Body of pancreas (tissue), 4 donors: ENCODE data around the gene LRRC28. TPM values are rescaled to one million over a fixed set of nuclear protein-coding genes. Genes with fewer than 3 reads are reported as not detected.
A peak's percentile ranks its signal among the peaks of the same experiment; 100 is the strongest.

Experiments
- ATAC-seq: fragments of 150-250 bp; one replicate; pipeline ENCODE4 v1.9.1; 2016
- DNase-seq, 4 donors: peaks; one replicate each; pipeline ENCODE4 v3.0.0-alpha.2; 2019
- H3K27ac ChIP-seq, 4 donors: fragments of 200-600 bp; sonication (generic); 1 replicate in 3 of 4; 2 replicates in 1 of 4; pipeline versions ENCODE4 v1.5.1 to v1.6.1; 2016 to 2019; ENCODE audit warnings: mild to moderate bottlenecking in 1 of 4, mixed read lengths in 1 of 4, moderate library complexity in 1 of 4
- H3K27me3 ChIP-seq, 2 donors: fragments of 200-600 bp; sonication (generic); one replicate each; pipeline ENCODE4 v1.6.0; 2016; ENCODE audit warnings: mild to moderate bottlenecking in 1 of 2
- H3K36me3 ChIP-seq, 2 donors: fragments of 200-600 bp; sonication (generic); replicated peaks in 1 of 2; 2 replicates each; pipeline ENCODE4 v1.5.1; 2016; ENCODE audit warnings: low read depth in 2 of 2; ENCODE audit not compliant: insufficient read depth in 1 of 2
- H3K4me1 ChIP-seq: fragments of 200-600 bp; sonication (generic); one replicate; pipeline ENCODE4 v1.6.0; 2016
- H3K4me3 ChIP-seq, 2 donors: fragments of 200-600 bp; sonication (generic); 1 replicate in 1 of 2; 2 replicates in 1 of 2; pipeline ENCODE4 v1.5.1; 2016 to 2019
- H3K9me3 ChIP-seq, 3 donors: fragments of 200-600 bp; sonication (generic); 1 replicate in 2 of 3; 2 replicates in 1 of 3; pipeline ENCODE4 v1.5.1; 2016
- CTCF ChIP-seq, 7 experiments: fragments of 450-650 bp in 4 of 7; fragments of 200-600 bp in 3 of 7; sonication (generic) in 3 of 7; IDR thresholded peaks; one replicate each; pipeline ENCODE4 v1.5.1; 2016 to 2019; ENCODE audit warnings: antibody characterized with exemption in 7 of 7
- POLR2A ChIP-seq, 3 donors: fragments of 450-650 bp; IDR thresholded peaks; one replicate each; pipeline ENCODE4 v1.6.1; 2016; ENCODE audit warnings: antibody characterized with exemption in 3 of 3, mild to moderate bottlenecking in 2 of 3
- whole genome bisulfite sequencing, 2 donors: methylation state at CpG; one replicate each; pipeline ENCODE4 v1.1.5; 2017; 5-methylcytosine and 5-hydroxymethylcytosine counted together
- intact Hi-C: fragments of 100-400 bp; cut with DNase I; formaldehyde crosslinking; loops from one replicate; pipeline ENCODE4 v1.15.1; 2023
- total RNA-seq, 2 donors: library from RNA; depleted of rRNA; stranded (reverse); fragments of >200 nt; gene quantifications; one replicate each; pipeline ENCODE4 v1.1.0, GENCODE V29; 2016

LRRC28 gene
- total RNA-seq, 2 donors from 2014 or later, result 13.0 to 59.3 TPM

GRCh38 chr15:99408236-99409096 lies 157.2 kb downstream of the LRRC28 start:
- no peak for TF ChIP-seq CTCF (IDR thresholded peaks at IDR 0.05)
- no peak for TF ChIP-seq POLR2A (IDR thresholded peaks at IDR 0.05)
- peak in 1 of 4 donors; percentile 16 for DNase-seq
- Histone ChIP-seq H3K9me3 (no peaks in the 10 kb centered on the region), H3K27me3 (no peaks in the 10 kb centered on the region), H3K36me3 (no peaks in the 10 kb centered on the region), H3K4me3 (no peak overlapping the region), H3K4me1 (peaks cover 8% of the 10 kb centered on the region), H3K27ac (no peak overlapping the region)
- intact Hi-C loops, result no loop called here
- WGBS, 2 donors, result 56 to 63% methylated on average over 12 of the region's 12 CpGs
- ATAC-seq, result peak; percentile 12

GRCh38 chr15:99409097-99409473 lies 157.8 kb downstream of the LRRC28 start:
- ATAC-seq (peak; percentile 59), DNase-seq (peak in 3 of 4 donors; percentile 46 to 69 (median 50))
- Histone ChIP-seq H3K9me3 (no peaks in the 10 kb centered on the region), H3K27me3 (no peaks in the 10 kb centered on the region), H3K36me3 (no peaks in the 10 kb centered on the region), H3K4me3 (no peak overlapping the region), H3K27ac (no peak overlapping the region), H3K4me1 (peaks cover 8% of the 10 kb centered on the region)
- intact Hi-C loops, result no loop called here
- TF ChIP-seq CTCF (IDR thresholded peaks at IDR 0.05) (peak in 4 of 7 experiments; percentile 33 to 55 (median 39)), POLR2A (IDR thresholded peaks at IDR 0.05) (no peak)
- WGBS, 2 donors, result 16 to 25% methylated on average over 10 of the region's 10 CpGs

- ATAC-seq (no peak), DNase-seq (no peak)
- H3K4me3 ChIP-seq, result no peak overlapping the region
- H3K9me3 ChIP-seq, result no peaks in the 10 kb centered on the region
- 88 to 96% methylated on average over 6 of the region's 6 CpGs for WGBS, 2 donors
- no peak for TF ChIP-seq CTCF (IDR thresholded peaks at IDR 0.05)
- TF ChIP-seq POLR2A (IDR thresholded peaks at IDR 0.05), result no peak
- no peak overlapping the region for H3K27ac ChIP-seq
- no peaks in the 10 kb centered on the region for H3K36me3 ChIP-seq
- intact Hi-C loops, result no loop called here
- peaks cover 8% of the 10 kb centered on the region for H3K4me1 ChIP-seq
- no peaks in the 10 kb centered on the region for H3K27me3 ChIP-seq
These were observed 158.3 kb downstream of the LRRC28 start for GRCh38 chr15:99409560-99409959.

- Histone ChIP-seq H3K27me3 (no peaks in the 10 kb centered on the region), H3K27ac (no peak overlapping the region), H3K4me1 (peaks cover 8% of the 10 kb centered on the region), H3K9me3 (no peaks in the 10 kb centered on the region), H3K36me3 (no peaks in the 10 kb centered on the region), H3K4me3 (no peak overlapping the region)
- no peak for ATAC-seq
- intact Hi-C loops, result no loop called here
- DNase-seq, result no peak
- TF ChIP-seq CTCF (IDR thresholded peaks at IDR 0.05) (no peak), POLR2A (IDR thresholded peaks at IDR 0.05) (no peak)
- 67 to 87% methylated on average over 3 to 4 of the region's 4 CpGs for WGBS, 2 donors
These were observed 159.2 kb downstream of the LRRC28 start for GRCh38 chr15:99410477-99410876.

- H3K4me3 ChIP-seq, result no peak overlapping the region
- no peak for ATAC-seq
- no peaks in the 10 kb centered on the region for H3K27me3 ChIP-seq
- H3K27ac ChIP-seq, result no peak overlapping the region
- DNase-seq, result no peak
- H3K9me3 ChIP-seq, result no peaks in the 10 kb centered on the region
- peaks cover 8% of the 10 kb centered on the region for H3K4me1 ChIP-seq
- intact Hi-C loops, result no loop called here
- no peaks in the 10 kb centered on the region for H3K36me3 ChIP-seq
- TF ChIP-seq POLR2A (IDR thresholded peaks at IDR 0.05) (no peak), CTCF (IDR thresholded peaks at IDR 0.05) (no peak)
- WGBS, 2 donors, result 82 to 91% methylated on average over 7 to 8 of the region's 8 CpGs
These were observed 160.0 kb downstream of the LRRC28 start for GRCh38 chr15:99411234-99411633.
